PFSK-1 (cell line): ENCODE measurements around the gene KLF16.

Experiments used
- FOXP2 ChIP-seq: optimal IDR thresholded peaks from 2 replicates; pipeline ENCODE3; 2011; ENCODE audit warnings: borderline replicate concordance, control low read depth, inconsistent platforms; ENCODE audit not compliant: insufficient read depth; ENCODE audit errors: extremely low read length, extremely low read depth
- POLR2AphosphoS5 ChIP-seq: IDR thresholded peaks from 2 replicates; pipeline ENCODE4 v1.6.1; 2012; ENCODE audit warnings: low read depth, mild to moderate bottlenecking, control low read depth, low read length, moderate library complexity
- SIN3A ChIP-seq: IDR thresholded peaks from 2 replicates; pipeline ENCODE4 v1.6.1; 2012; ENCODE audit warnings: mild to moderate bottlenecking, low read length, moderate library complexity, borderline replicate concordance; ENCODE audit not compliant: insufficient read depth
- TAF1 ChIP-seq: IDR thresholded peaks from 2 replicates; pipeline ENCODE4 v1.6.1; 2012; ENCODE audit warnings: low read length, control low read depth, borderline replicate concordance; ENCODE audit not compliant: insufficient read depth
- TF ChIP-seq, protein P1 (sequence below), 2 experiments: IDR thresholded peaks; 2 replicates each; pipeline versions ENCODE4 v1.6.1 to v1.8.0; 2011 to 2012; ENCODE audit warnings: low read depth in 2 of 2, low read length in 2 of 2, control low read depth in 1 of 2, inconsistent platforms in 1 of 2, mild to moderate bottlenecking in 1 of 2, moderate library complexity in 1 of 2; ENCODE audit not compliant: insufficient read depth in 1 of 2

KLF16 gene

DNA sequence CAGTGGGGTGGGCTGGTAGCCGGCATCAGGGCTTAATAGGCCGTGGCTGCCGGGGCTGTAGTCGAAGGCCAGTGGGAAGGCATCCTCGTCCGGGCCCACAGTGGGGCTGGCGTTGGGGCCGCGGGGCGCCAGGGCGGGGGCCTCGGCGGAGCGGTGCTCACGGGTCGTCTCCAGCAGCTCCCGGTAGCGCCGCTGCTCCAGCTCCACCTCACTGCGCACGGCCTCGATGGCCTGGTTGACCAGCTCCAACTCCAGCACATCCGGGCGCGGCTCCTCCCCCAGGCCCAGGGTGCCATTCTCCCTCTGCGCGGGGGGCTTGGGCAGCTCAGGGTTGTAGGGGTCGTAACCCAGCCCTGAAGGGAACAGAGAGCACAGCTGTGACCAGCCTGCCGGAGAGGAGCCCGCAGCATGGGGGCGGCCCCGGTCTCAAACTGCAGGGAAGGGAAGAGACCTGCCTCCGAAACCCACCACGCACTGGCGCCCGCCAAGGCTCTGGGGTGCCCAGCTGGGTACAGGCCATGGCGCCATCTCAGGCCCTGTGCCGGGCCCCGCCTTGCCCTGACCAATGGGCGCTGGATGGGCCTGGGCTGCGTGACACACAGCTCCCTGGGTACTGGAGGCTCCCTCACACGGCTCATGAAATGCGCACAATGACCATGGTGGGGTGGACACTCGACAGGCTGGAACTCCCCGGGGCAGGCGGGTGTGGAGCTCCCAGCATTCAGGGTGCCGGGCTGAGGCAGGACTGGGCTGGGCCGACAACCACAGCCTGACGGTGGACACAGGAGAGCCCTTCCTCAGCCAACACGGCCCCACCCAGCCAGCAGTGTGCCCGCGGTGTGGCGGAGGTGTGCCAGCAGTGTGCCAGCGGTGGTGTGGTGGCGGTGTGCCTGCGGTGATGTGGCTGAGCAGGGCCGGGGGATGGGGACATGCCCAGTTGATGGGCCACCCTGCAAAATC lies 34.8 kb downstream of the KLF16 start:
- TF ChIP-seq POLR2AphosphoS5 (no peak), FOXP2 (peak; percentile 17)

DNA sequence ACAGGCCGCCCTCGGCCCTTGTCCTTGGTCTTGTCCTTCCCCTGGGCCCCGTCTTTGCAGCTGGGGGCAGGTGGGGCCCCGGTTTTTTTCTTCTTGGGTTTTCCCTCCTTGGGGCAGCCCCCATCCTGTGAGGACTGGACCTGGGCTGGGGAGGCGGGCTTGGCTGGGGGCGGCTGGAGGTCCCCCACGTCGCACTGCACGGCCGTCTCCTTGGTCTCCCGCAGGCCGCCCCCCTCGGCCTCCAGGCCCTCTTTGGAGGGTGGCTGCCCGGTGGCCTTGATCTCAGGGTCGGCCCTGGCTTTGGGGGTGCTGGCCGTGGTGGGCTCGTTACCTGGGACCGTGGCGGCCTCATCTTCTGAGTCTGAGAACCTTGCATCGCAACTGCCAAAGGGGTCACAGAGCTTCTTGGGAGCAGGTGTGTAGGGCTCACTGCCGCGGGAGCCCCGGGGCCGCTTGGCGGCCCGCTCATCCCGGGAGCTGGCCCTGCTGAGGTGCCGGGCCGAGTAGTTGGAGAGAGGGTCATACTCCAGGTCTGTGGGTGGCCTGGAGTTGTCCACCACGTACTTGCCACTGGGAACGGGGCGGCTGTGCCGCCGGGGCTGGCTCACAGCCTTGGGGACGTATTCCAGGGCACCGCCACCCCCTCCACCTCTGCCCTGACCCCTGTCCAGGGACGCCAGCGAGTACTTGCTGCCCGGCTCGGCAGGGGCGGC lies 35.7 kb downstream of the KLF16 start:
- TF ChIP-seq FOXP2 = no peak

DNA sequence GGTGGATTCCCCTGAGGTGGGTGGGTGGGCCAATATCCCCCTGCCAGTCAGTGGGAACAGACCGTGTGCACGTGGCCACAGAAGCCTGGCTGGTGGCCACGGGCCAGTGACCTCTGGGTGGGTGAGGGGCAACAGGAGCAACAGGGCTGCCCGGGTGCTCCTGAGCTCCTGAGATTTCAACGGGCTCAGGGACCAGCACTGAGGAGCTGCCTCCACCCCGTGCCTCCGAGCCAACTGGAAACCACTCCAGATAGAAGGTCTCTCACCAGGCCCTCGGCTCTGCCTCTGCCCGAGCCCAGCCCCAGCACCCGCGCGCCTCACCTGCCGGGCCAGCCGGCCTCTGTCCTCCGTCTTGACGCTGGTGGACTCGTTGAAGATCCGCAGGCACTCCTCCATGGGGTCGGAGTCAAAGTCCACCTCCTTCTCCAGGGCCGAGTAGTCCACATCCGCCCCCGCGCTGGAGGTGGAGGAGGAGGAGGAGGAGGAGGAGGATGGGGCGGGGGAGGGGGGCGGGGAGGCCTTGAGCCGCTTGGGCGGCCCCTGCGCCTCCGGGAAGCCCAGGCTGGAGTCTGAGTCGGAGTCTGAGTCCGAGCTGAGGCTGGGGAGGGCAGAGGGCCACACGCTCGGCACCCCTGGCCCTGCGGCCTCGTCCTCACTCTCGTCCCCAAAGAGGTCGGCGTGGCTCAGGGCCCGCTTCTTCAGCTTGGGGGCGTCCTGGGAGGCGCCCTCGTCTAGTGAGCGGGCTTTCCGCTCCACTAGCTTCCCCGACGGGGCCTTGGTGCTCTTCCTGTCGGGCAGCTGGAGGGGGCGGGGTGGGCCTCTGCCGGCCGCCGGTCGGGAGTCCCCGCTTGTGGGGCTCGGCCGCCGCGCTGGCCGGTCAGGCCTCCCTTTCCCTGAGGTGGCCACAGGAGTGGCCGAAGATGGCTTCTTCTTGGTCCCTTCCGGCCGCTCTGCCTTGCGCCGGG lies 36.5 kb downstream of the KLF16 start:
- no peak for TF ChIP-seq FOXP2
- peak; percentile 61; the same call in 1 of the 2 replicates for TF ChIP-seq SIN3A
- TF ChIP-seq, protein P1, sequence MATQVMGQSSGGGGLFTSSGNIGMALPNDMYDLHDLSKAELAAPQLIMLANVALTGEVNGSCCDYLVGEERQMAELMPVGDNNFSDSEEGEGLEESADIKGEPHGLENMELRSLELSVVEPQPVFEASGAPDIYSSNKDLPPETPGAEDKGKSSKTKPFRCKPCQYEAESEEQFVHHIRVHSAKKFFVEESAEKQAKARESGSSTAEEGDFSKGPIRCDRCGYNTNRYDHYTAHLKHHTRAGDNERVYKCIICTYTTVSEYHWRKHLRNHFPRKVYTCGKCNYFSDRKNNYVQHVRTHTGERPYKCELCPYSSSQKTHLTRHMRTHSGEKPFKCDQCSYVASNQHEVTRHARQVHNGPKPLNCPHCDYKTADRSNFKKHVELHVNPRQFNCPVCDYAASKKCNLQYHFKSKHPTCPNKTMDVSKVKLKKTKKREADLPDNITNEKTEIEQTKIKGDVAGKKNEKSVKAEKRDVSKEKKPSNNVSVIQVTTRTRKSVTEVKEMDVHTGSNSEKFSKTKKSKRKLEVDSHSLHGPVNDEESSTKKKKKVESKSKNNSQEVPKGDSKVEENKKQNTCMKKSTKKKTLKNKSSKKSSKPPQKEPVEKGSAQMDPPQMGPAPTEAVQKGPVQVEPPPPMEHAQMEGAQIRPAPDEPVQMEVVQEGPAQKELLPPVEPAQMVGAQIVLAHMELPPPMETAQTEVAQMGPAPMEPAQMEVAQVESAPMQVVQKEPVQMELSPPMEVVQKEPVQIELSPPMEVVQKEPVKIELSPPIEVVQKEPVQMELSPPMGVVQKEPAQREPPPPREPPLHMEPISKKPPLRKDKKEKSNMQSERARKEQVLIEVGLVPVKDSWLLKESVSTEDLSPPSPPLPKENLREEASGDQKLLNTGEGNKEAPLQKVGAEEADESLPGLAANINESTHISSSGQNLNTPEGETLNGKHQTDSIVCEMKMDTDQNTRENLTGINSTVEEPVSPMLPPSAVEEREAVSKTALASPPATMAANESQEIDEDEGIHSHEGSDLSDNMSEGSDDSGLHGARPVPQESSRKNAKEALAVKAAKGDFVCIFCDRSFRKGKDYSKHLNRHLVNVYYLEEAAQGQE (IDR thresholded peaks at IDR 0.05; ENCODE audit: insufficient read depth in 1 of 2, low read depth in 2 of 2, low read length in 2 of 2) = no peak
- TF ChIP-seq TAF1 = peak; percentile 68; the same call in 1 of the 2 replicates
- TF ChIP-seq POLR2AphosphoS5 = peak; percentile 73

DNA sequence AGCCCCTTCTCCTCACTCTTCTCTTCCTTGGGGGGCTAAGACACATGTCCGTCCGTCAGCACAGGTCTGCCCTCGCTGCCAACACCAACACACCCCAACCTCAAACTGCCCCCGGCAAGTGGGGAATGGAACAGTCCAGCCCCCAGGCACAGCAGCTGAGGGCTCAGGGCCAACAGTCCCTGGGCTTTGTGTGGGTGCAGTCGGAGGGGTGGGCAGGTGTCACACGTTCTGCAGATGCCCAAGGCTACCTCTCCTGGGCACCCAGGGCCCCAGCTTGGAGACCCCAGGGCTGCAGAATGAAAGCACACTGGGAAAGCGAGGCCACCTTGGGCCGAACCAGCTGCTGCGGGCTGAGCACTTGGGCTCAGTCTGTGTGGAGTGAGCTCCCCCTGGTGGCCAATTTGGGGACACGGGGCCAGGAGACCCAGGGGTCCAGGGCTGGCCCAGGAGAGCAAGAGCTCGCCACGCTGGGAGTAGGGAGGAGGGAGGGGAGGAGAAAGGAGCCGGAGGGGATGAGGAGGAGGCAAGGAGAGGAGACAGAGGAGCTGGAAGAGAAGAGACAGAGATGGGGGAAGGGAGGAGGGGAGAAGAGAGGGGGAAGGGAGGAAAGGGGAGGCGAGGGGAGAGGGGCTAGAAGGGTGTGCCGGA lies 37.3 kb downstream of the KLF16 start:
- TF ChIP-seq FOXP2 = peak; percentile 54
- TF ChIP-seq POLR2AphosphoS5 = no peak; the same call in 1 of the 2 replicates

DNA sequence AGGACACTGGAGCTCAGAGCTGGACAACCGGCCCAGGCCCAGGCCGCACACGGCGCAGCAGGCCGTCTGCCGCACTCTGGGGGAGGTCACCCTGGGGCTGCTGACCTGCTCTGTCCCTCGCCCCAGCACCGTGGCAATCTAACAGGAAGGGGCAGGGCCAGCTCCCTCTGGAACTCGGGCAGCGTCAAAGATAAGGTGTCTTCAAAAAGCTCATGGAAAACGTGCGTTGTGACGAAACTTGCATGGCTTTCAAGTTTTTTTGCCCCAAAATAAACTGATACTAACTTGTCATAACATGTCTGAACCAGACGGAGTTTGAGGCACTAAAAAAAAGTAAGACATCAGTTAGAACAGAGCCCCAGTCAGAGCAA lies 39.1 kb downstream of the KLF16 start:
- TF ChIP-seq FOXP2 (no peak), SIN3A (no peak), POLR2AphosphoS5 (no peak), TAF1 (no peak)
- TF ChIP-seq, protein P1 (IDR thresholded peaks at IDR 0.05; ENCODE audit: insufficient read depth in 1 of 2, low read depth in 2 of 2, low read length in 2 of 2) = no peak

DNA sequence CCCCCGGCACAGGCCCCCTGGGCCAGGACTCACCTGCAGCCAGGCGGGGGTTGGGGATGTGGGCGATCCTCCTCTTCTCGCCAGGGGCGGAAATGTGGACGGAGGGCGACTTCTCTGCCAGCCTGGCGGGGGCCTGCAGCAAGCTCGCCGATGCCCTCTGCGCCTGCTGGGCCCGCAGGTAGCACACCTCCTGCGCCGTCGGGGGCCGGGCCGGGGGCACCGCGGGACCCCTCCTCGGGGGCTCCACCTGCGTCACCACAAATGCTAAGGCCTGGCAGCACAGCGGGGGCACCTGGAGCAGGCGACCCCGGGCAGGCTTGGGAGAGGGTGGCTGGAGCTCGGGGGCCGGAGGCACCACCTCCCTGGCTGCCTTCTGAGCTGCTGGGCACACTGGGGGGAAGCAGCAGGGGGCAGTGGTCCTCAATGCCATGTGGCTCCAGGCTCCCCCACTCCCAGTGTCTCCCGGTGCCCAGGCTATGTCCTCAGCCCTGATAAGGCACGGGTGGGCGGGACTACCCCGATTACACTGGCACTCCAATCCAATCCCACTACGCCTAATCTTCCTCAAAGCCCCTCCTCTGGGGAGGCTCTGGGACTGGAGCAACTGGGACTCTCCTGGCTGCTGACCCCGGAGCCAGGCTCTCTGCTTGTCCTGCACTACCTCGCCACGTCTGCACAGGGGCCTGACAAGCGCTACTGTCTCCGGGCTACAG lies 39.7 kb downstream of the KLF16 start:
- TF ChIP-seq SIN3A (no peak), POLR2AphosphoS5 (no peak), FOXP2 (no peak), TAF1 (no peak)
- TF ChIP-seq, protein P1 (IDR thresholded peaks at IDR 0.05; ENCODE audit: insufficient read depth in 1 of 2, low read depth in 2 of 2, low read length in 2 of 2) = no peak
